GM18870 (cell line): ENCODE results near the gene ADAMTS9.

ENCODE experiments used
- ATAC-seq: cut with Tn5 transposase; IDR thresholded peaks from one replicate; pipeline ENCODE4 v1.9.1; 2021; ENCODE audit warnings: moderate library complexity; ENCODE audit not compliant: unreplicated experiment

Gene ADAMTS9, protein sequence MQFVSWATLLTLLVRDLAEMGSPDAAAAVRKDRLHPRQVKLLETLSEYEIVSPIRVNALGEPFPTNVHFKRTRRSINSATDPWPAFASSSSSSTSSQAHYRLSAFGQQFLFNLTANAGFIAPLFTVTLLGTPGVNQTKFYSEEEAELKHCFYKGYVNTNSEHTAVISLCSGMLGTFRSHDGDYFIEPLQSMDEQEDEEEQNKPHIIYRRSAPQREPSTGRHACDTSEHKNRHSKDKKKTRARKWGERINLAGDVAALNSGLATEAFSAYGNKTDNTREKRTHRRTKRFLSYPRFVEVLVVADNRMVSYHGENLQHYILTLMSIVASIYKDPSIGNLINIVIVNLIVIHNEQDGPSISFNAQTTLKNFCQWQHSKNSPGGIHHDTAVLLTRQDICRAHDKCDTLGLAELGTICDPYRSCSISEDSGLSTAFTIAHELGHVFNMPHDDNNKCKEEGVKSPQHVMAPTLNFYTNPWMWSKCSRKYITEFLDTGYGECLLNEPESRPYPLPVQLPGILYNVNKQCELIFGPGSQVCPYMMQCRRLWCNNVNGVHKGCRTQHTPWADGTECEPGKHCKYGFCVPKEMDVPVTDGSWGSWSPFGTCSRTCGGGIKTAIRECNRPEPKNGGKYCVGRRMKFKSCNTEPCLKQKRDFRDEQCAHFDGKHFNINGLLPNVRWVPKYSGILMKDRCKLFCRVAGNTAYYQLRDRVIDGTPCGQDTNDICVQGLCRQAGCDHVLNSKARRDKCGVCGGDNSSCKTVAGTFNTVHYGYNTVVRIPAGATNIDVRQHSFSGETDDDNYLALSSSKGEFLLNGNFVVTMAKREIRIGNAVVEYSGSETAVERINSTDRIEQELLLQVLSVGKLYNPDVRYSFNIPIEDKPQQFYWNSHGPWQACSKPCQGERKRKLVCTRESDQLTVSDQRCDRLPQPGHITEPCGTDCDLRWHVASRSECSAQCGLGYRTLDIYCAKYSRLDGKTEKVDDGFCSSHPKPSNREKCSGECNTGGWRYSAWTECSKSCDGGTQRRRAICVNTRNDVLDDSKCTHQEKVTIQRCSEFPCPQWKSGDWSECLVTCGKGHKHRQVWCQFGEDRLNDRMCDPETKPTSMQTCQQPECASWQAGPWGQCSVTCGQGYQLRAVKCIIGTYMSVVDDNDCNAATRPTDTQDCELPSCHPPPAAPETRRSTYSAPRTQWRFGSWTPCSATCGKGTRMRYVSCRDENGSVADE (N-terminal part only)

DNA sequence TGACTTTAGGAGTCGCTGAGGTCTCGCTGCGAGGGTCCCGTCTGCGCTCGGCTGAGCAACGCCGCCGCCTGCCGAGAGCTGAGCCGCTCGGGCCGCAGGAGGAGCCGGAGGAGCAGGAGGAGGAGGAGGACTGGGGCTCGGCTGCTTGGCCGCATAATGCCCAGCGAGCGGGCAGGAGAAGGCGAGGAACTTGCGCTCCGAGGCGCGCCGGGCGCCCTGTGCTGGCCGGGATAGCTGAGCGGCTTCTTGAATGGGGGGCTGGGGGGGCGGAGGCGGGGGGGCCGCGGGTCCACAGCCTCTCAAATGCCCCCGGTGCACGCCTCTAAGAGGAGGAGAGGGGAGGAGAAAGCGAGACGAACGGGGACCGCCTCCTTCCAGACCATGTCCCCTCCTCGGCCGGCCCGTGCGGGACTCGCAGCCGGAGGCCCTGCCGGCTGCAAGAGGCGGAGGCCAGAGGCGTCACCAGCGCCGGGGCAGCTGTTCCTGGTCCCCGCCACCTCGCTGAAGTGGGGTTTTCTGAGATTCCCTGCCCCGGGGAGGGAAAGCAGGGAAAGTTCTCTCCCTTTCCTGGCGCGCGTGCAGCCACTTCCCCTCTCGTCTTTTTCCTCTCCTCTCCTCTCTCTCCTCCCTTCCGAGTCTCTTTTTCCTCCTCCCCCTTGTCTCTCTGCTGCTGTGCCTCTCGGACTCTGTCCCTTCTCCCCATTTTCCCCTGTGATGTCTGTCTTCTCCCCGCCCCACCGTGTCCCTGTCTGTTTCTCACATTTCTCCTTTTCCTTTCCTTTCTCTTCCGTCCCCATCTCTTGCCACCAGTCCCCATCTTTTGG is at the start of gene ADAMTS9:
ADAMTS9 (minus strand) TSS at position 220 of the 824 bp plus-strand sequence. CDS start 343 bp downstream, outside the sequence.
- ATAC-seq, result no peak

- ATAC-seq, result no peak
These were observed 44.8 kb upstream of the ADAMTS9 start for GRCh38 chr3:64732576-64732975.

DNA sequence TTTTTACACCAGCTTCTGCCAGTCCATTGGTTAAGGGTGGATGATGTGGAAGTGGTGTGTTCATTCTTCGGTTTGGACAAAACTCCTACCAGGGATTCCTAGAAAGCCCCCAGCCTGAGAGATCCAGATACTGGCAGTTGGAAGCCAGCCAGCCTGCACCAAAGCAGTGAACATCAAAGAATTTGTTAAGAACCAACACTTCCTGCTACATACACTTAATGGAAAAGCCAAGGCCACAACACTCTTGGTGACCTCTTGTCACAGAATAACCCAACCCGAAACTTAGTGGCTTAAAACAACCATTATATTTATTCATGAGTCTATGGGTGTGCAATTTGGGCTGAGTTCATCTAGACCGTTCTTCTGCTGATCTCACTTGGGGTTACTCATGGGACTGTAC is 42.9 kb upstream of the ADAMTS9 start:
- no peak for ATAC-seq

GRCh38 chr3:64728994-64729393 is 41.2 kb upstream of the ADAMTS9 start:
- no peak for ATAC-seq

- ATAC-seq, result no peak
These were observed 40.6 kb upstream of the ADAMTS9 start for GRCh38 chr3:64728428-64728827.

GRCh38 chr3:64726414-64727090 is 38.8 kb upstream of the ADAMTS9 start:
- no peak for ATAC-seq

DNA sequence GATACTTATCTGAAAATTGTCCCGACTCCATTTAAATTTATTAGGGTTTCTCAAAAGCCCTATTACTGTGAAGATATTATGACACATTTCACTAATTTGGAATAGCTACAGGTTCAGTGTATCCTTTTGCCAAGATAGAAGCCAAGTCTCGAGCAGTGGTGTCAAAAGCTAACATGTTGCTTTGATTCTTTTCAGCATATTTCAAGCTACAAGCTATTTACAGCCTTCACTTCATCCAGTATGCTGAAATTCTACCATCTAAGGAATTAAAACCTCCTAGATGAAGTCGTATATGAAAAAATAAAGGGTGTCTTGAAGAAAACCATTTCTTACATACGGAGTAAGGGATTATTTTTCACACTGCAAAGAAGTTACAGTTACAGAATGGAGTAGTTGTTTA is 31.2 kb upstream of the ADAMTS9 start:
- no peak for ATAC-seq

DNA sequence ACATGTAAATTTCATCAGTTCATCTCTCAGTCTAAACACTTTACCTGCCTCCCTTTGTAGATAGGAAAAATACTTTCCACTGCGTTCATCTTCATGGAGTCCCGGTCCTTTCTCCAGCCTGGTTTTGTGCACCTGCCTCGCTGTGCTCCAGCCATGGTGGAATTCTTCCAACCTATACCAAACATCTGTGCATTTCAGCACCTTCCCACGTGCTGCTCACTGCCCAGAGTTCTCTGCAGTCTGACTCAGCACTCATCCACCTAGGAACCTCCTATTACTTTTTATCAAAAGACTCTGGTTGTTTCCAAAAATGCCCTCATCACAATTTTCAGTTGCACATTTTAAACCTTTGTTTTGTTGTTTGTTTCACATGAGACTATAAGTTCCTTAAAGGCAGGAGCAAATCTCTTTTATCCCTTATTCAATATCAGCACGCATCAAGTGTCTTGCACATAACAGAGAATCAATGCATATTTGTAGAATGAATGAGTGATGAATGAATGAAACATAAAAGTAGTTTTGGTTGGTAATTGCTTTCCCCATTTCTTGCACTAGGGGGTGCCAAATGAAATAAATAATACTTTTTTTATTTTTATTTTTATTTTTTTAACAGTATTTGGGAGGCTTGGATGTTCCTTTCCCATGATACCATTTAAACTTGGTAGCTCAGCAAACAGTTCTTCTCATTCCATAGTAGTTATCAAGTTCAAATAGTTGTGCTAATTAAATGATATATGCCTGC is 30.2 kb upstream of the ADAMTS9 start:
- no peak for ATAC-seq

DNA sequence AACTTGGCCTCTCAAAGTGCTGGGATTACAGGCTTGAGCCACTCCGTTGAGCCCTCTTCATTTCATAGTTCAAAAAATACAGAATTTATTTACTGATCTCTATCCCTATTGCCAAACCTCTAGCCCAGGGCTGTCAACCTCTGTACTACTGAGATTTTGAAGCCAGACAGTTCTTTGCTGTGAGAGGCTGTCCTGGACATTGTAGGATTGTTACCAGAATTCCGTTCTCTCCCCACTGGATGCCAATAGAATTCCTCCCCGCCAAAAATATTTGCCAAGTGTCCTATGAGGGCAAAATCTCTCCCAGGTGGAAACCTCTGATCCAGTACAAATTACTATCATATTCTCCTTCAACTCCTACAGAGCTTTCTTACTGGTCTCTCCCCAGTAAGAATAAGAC is 29.6 kb upstream of the ADAMTS9 start:
- no peak for ATAC-seq

- ATAC-seq, result no peak
These were observed 28.4 kb upstream of the ADAMTS9 start for GRCh38 chr3:64716110-64716710.

GRCh38 chr3:64715211-64715982 is 27.6 kb upstream of the ADAMTS9 start:
- no peak for ATAC-seq

- ATAC-seq, result no peak
These were observed 20.7 kb upstream of the ADAMTS9 start for GRCh38 chr3:64708456-64708855.

- ATAC-seq, result no peak
These were observed 18.1 kb upstream of the ADAMTS9 start for GRCh38 chr3:64705946-64706345.

DNA sequence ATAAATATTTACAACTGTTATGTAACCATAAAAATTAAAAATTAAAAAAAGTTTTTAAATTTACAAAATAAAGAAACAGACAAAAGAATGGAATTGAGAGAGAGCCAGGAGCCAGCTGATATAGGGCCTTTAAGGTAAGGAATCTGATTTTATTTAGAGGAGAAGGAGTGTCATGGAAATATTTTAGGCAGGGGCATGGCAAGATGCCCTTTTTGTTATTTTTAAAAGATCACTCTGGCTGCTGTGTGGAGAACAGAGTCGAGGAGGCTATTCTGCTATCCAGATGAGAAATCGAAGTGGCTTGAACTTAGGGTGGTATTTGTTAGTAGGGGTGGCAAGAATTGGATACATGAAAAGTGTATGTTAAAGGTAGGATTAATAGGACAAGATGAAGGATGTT is 9.1 kb upstream of the ADAMTS9 start:
- ATAC-seq, result no peak

DNA sequence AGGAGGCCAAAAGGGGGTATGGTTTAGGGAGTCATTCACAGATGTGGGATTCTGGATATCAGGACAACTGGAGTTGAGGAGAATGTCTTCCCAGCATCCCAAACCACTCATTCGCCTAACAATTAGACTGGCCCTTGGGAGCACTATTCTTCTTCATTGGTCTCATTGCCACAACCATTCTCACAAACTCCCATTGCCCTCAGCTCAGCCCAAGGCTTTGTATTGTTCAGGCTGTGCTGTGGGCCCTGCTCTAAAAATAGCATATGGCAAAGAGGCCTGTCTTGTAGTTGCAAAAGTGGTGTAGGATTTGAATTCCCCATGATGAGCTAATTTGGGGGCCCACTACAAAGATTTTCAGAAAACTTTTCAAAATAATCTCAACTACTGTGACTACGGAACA is 6.3 kb upstream of the ADAMTS9 start:
- ATAC-seq, result no peak

DNA sequence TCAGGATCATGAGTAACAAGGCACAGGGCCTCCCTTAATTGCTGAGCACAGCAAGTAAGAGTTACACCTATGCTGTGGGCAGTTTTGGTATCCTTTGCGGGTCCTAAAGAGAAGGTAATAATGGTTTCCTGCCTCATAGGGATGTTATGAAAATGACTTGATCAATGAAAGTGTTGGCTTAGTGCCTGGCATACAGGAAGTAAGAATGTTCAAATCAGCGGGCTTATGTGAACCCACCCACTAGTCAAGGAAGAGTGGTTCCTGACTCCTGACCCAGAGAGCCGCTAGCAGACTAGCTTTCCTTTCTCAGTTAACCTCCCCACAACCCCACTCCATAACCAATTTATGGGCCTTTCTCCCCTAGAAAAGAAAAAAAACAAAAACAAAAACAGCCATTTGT is 5.2 kb upstream of the ADAMTS9 start:
- ATAC-seq, result no peak

- no peak for ATAC-seq
These were observed 3.3 kb upstream of the ADAMTS9 start for GRCh38 chr3:64691051-64691450.
